Mucosa of stomach (tissue), 1 donor: ENCODE data around the gene MED16.
A peak's percentile ranks its signal among the peaks of the same experiment; 100 is the strongest.

Experiments
- H3K27me3 ChIP-seq: one replicate; pipeline ENCODE4 v1.7.0; 2013; ENCODE audit warnings: mild to moderate bottlenecking, low read length; ENCODE audit not compliant: control insufficient read depth, insufficient read depth
- H3K36me3 ChIP-seq: one replicate; pipeline ENCODE4 v1.7.0; 2013; ENCODE audit warnings: low read length; ENCODE audit not compliant: control insufficient read depth, insufficient read depth
- H3K4me1 ChIP-seq: one replicate; pipeline ENCODE4 v1.7.0; 2013; ENCODE audit warnings: mild to moderate bottlenecking, low read length; ENCODE audit not compliant: control insufficient read depth, insufficient read depth
- H3K4me3 ChIP-seq: one replicate; pipeline ENCODE4 v1.7.0; 2013; ENCODE audit warnings: low read length
- H3K9ac ChIP-seq: one replicate; pipeline ENCODE4 v1.7.0; 2013; ENCODE audit warnings: mild to moderate bottlenecking, low read length, moderate library complexity
- H3K9me3 ChIP-seq: one replicate; pipeline ENCODE4 v1.7.0; 2013; ENCODE audit warnings: mild to moderate bottlenecking, low read length, moderate library complexity; ENCODE audit not compliant: control insufficient read depth
- donor health status: Pancreatic carcinoma.

Gene MED16

GRCh38 chr19:925526-926322 lies 32.7 kb upstream of the MED16 start, which contains the start of gene ARID3A:
TSS of gene ARID3A (plus strand) at chr19:926035. CDS start at chr19:929529, 3,494 bp downstream.
- Histone ChIP-seq H3K9ac (peak within 1 kb of the TSS; percentile 90), H3K9me3 (no peaks in the 10 kb centered on the region), H3K4me3 (peak within 1 kb of the TSS; percentile 60), H3K36me3 (no peaks in the 10 kb centered on the region), H3K27me3 (peaks cover 11% of the 10 kb centered on the region), H3K4me1 (peaks cover 3% of the 10 kb centered on the region)

DNA sequence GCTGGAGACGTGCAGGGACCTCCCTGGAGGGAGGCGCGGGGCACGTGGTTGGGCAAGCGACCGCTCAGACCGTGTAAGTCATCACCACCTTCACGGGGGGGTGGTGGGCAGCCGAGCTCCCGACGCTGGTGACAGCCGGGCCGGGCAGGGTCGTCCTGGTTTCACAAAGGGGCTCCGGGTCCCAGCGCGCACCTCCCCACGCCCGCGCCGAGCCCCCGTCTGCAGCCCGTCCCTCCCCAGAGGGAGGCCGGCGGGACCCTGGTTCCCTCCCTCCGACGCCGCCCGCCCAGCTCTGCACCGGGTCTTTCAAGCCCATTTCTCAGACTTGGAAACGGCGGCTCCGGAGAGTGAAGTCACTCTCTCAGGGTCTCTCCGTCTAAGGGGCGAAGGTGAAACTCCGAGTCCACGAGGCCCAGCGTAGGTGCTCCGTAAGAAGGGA lies 32.1 kb upstream of the MED16 start:
- no peaks in the 10 kb centered on the region for H3K9me3 ChIP-seq
- peak overlapping the region; percentile 80 for H3K9ac ChIP-seq
- H3K36me3 ChIP-seq, result no peaks in the 10 kb centered on the region
- H3K27me3 ChIP-seq, result peaks cover 17% of the 10 kb centered on the region
- H3K4me3 ChIP-seq, result peak overlapping the region; percentile 41
- H3K4me1 ChIP-seq, result peaks cover 3% of the 10 kb centered on the region

DNA sequence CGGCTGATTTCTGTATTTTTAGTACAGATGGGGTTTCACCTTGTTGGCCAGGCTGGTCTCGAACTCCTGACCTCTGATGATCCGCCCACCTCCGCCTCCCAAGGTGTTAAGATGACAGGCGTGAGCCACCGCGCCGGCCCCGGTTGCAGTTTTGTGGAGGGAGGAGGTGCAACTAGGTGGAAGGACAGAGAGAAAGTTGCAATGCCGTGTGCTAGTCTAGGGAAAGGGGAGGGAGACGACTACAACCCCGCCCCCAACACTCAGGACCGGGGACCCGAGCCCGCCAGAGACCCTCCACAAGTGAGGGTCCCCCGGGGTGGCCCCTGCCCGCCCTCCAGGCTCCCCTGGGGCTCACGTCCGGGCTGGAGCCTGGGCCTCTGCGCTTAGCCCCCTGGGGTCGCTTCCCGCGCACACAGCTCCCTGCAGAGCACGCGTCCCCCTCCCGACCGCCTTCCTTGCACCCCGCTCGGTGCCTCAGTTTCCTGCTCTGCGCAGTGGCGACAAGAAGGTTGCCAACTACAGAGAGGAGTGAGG lies 31.6 kb upstream of the MED16 start:
- peaks cover 4% of the 10 kb centered on the region for H3K4me1 ChIP-seq
- H3K36me3 ChIP-seq, result no peaks in the 10 kb centered on the region
- H3K9ac ChIP-seq, result peak overlapping the region; percentile 80
- peak overlapping the region; percentile 41 for H3K4me3 ChIP-seq
- no peaks in the 10 kb centered on the region for H3K9me3 ChIP-seq
- peaks cover 22% of the 10 kb centered on the region for H3K27me3 ChIP-seq

GRCh38 chr19:920051-920864 lies 27.3 kb upstream of the MED16 start:
- Histone ChIP-seq H3K27me3 (peaks cover 51% of the 10 kb centered on the region), H3K9ac (no peak overlapping the region), H3K36me3 (no peaks in the 10 kb centered on the region), H3K4me3 (no peak overlapping the region), H3K9me3 (no peaks in the 10 kb centered on the region), H3K4me1 (peaks cover 21% of the 10 kb centered on the region)

- peaks cover 51% of the 10 kb centered on the region for H3K27me3 ChIP-seq
- no peak overlapping the region for H3K4me3 ChIP-seq
- no peaks in the 10 kb centered on the region for H3K9me3 ChIP-seq
- no peak overlapping the region for H3K9ac ChIP-seq
- H3K36me3 ChIP-seq, result no peaks in the 10 kb centered on the region
- H3K4me1 ChIP-seq, result peaks cover 18% of the 10 kb centered on the region
These were observed 26.4 kb upstream of the MED16 start for GRCh38 chr19:919199-920050.

- no peaks in the 10 kb centered on the region for H3K36me3 ChIP-seq
- H3K4me3 ChIP-seq, result no peak overlapping the region
- H3K27me3 ChIP-seq, result peaks cover 47% of the 10 kb centered on the region
- no peak overlapping the region for H3K9ac ChIP-seq
- no peaks in the 10 kb centered on the region for H3K9me3 ChIP-seq
- H3K4me1 ChIP-seq, result peaks cover 20% of the 10 kb centered on the region
These were observed 25.7 kb upstream of the MED16 start for GRCh38 chr19:918481-919198.

DNA sequence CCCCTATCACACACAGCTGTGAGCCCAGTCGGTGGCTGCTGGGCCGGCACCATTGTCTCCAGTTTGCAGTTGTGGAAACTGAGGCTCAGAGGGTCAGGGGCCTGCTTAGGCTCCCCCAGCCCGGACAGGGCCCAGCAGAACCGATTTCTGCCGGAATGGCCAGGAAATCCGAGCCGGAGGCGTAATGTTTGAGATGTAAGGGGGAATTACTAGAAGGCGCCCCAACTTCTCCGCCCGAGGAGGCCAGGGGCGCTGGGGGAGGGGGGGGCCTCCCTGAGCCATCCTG lies 25.1 kb upstream of the MED16 start:
- Histone ChIP-seq H3K4me1 (peaks cover 23% of the 10 kb centered on the region), H3K27me3 (peaks cover 47% of the 10 kb centered on the region), H3K36me3 (no peaks in the 10 kb centered on the region), H3K9ac (no peak overlapping the region), H3K9me3 (no peaks in the 10 kb centered on the region), H3K4me3 (no peak overlapping the region)

DNA sequence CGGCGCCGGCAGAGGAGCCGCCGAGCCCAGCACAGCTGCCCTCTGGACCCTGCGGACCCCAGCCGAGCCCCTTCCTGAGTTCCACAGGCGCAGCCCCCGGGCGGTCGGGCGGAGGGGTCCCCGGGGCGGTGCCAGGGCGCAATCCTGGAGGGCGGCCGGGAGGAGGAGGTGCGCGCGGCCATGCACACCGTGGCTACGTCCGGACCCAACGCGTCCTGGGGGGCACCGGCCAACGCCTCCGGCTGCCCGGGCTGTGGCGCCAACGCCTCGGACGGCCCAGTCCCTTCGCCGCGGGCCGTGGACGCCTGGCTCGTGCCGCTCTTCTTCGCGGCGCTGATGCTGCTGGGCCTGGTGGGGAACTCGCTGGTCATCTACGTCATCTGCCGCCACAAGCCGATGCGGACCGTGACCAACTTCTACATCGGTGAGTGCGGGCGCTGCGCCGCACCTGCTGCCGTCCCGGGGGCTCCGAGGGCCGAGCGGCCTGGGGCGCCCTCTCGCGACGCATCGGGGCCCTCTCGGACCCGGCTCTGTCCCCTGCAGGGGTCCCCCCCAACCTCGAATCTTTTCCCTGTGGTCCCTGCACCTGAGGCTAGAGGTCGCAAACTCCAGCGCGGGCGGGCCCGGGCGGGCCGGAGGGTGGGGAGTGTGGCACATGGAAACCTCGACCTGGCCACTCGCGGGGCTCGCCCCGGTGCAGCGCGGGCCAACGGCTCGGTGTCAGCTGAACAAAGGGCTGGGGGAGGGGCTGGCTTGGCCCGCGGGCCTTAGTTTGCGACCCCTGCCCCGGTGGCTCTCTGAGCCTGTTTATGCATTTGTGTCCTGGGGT lies 24.6 kb upstream of the MED16 start, which contains the start of gene KISS1R:
KISS1R (plus strand) TSS at position 11 of the 829 bp plus-strand sequence; CDS start at position 181, 170 bp downstream.
- H3K36me3 ChIP-seq, result no peaks in the 10 kb centered on the region
- H3K27me3 ChIP-seq, result peaks cover 47% of the 10 kb centered on the region
- peaks cover 23% of the 10 kb centered on the region for H3K4me1 ChIP-seq
- no peak within 1 kb of the TSS for H3K4me3 ChIP-seq
- H3K9me3 ChIP-seq, result no peaks in the 10 kb centered on the region
- H3K9ac ChIP-seq, result no peak within 1 kb of the TSS

DNA sequence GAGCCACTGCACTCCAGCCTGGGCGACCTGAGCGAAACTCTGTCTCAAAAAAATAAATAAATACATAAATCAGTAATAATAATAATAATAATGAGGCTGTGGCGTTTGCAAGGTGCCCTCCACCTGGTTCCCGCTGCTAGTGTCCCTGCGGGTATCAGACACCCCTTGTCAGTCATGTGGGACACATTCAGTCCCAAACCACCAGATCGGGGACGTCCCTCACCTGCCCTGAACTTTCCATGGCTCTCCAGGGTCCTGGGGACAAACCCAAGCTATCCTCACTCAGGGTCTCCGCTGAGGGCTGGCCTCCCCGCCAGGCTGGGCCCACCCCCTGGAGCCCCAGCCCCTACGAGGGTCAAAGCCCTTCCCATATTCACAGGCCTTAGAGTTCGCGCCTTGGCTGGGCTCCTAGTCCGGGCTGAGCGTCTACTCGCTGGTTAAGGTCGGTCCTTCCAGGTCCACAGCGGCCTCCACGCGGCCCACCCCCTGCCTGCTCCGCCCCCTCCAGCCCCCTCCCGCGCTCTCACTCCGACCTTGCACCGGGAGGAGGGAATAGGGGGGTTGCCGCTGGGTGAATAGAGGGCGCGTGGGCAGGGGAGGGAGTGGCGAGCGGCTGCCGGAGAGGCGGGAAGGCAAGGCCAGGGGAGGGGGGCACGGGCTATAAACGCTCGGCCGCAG lies 23.8 kb upstream of the MED16 start:
- H3K4me3 ChIP-seq, result no peak overlapping the region
- no peak overlapping the region for H3K9ac ChIP-seq
- no peaks in the 10 kb centered on the region for H3K9me3 ChIP-seq
- peaks cover 47% of the 10 kb centered on the region for H3K27me3 ChIP-seq
- H3K36me3 ChIP-seq, result no peaks in the 10 kb centered on the region
- peaks cover 23% of the 10 kb centered on the region for H3K4me1 ChIP-seq

GRCh38 chr19:913080-913748 lies 20.2 kb upstream of the MED16 start, which contains the start of gene R3HDM4:
TSS of gene R3HDM4 (minus strand) at chr19:913219. CDS start at chr19:913157, 62 bp downstream.
- H3K4me1 ChIP-seq, result peaks cover 27% of the 10 kb centered on the region
- H3K4me3 ChIP-seq, result peak within 1 kb of the TSS; percentile 92
- no peaks in the 10 kb centered on the region for H3K9me3 ChIP-seq
- peaks cover 17% of the 10 kb centered on the region for H3K27me3 ChIP-seq
- peak within 1 kb of the TSS; percentile 98 for H3K9ac ChIP-seq
- no peaks in the 10 kb centered on the region for H3K36me3 ChIP-seq
